GM03348 (cell line): Measurements from ENCODE around the gene PBX4.
A peak's percentile ranks its signal among the peaks of the same experiment; 100 is the strongest.

Experiments
- DNase-seq: peaks from one replicate; pipeline ENCODE4 v3.0.0; 2012; ENCODE audit warnings: low spot score

The PBX4 gene

GRCh38 chr19:19554074-19555023 is 64.1 kb downstream of the PBX4 start:
- DNase-seq: peak; percentile 89

- DNase-seq: no peak
Measured at GRCh38 chr19:19553670-19554069, 64.8 kb downstream of the PBX4 start.

- DNase-seq: peak; percentile 80
Measured at GRCh38 chr19:19552798-19553197, 65.7 kb downstream of the PBX4 start.

- no peak for DNase-seq
Measured at GRCh38 chr19:19551853-19552192, 66.7 kb downstream of the PBX4 start.

GRCh38 chr19:19550972-19551852 is 67.3 kb downstream of the PBX4 start:
- no peak for DNase-seq

GRCh38 chr19:19550485-19550929 is 68.0 kb downstream of the PBX4 start:
- DNase-seq: peak; percentile 48

GRCh38 chr19:19549804-19550464 is 68.6 kb downstream of the PBX4 start:
- no peak for DNase-seq

GRCh38 chr19:19548915-19549759 is 69.3 kb downstream of the PBX4 start:
- DNase-seq: no peak

- no peak for DNase-seq
Measured at GRCh38 chr19:19547674-19548336, 70.7 kb downstream of the PBX4 start.

- no peak for DNase-seq
Measured at GRCh38 chr19:19546751-19547162, 71.7 kb downstream of the PBX4 start.

- no peak for DNase-seq
Measured at GRCh38 chr19:19545707-19546106, 72.8 kb downstream of the PBX4 start.

GRCh38 chr19:19544954-19545591 is 73.4 kb downstream of the PBX4 start:
- DNase-seq: no peak

GRCh38 chr19:19544257-19544953 is 74.1 kb downstream of the PBX4 start:
- DNase-seq: no peak

- DNase-seq: no peak
Measured at GRCh38 chr19:19543640-19544039, 74.8 kb downstream of the PBX4 start.

GRCh38 chr19:19543101-19543500 is 75.4 kb downstream of the PBX4 start:
- no peak for DNase-seq

- DNase-seq: no peak
Measured at GRCh38 chr19:19542507-19542906, 76.0 kb downstream of the PBX4 start.

- DNase-seq: no peak
Measured at GRCh38 chr19:19541616-19542015, 76.9 kb downstream of the PBX4 start.

- peak; percentile 80 for DNase-seq
Measured at GRCh38 chr19:19540715-19541515, 77.6 kb downstream of the PBX4 start.
